Tibial nerve (tissue), 3 donors: ENCODE results near the gene AMIGO2.

Experiments used
- CTCF ChIP-seq, 5 experiments: fragments of 200-600 bp in 3 of 5; fragments of 450-650 bp in 2 of 5; sonication (generic) in 3 of 5; IDR thresholded peaks; one replicate each; pipeline ENCODE4 v1.5.1; 2016 to 2019; ENCODE audit warnings: antibody characterized with exemption in 5 of 5, mild to moderate bottlenecking in 3 of 5, moderate library complexity in 2 of 5
- POLR2A ChIP-seq, 2 donors: fragments of 450-650 bp; IDR thresholded peaks; one replicate each; pipeline ENCODE4 v1.6.1; 2017; ENCODE audit warnings: antibody characterized with exemption in 2 of 2, mild to moderate bottlenecking in 2 of 2, moderate library complexity in 2 of 2

GRCh38 chr12:47034661-47035060, 45.1 kb downstream of the AMIGO2 start:
- no peak for TF ChIP-seq CTCF (IDR thresholded peaks at IDR 0.05)
- TF ChIP-seq POLR2A (IDR thresholded peaks at IDR 0.05) = no peak
